Measurements from ENCODE around the gene OR6J1.
"Not testable (repeated sequence)": the region's sequence is repeated elsewhere in the genome, so short reads cannot be mapped to it uniquely, and the experiment has no call there.

Gene OR6J1

GRCh38 chr14:22644305-22644635, at the start of gene OR6J1:
TSS of gene OR6J1 (minus strand) at chr14:22644352. CDS start at chr14:22634811, 9,541 bp downstream.
- DNase-seq (ENCODE audit: low read depth in 3 of 3) = no peak

GRCh38 chr14:22692194-22692593, 48.0 kb upstream of the OR6J1 start:
- DNase-seq (ENCODE audit: low read depth in 3 of 3) = no peak

- no peak for DNase-seq (ENCODE audit: low read depth in 3 of 3)
Measured at GRCh38 chr14:22691171-22691570, 47.0 kb upstream of the OR6J1 start.

GRCh38 chr14:22689199-22689598, 45.0 kb upstream of the OR6J1 start:
- no peak for DNase-seq (ENCODE audit: low read depth in 3 of 3)

- DNase-seq (ENCODE audit: low read depth in 3 of 3) = not testable (repeated sequence)
Measured at GRCh38 chr14:22687969-22688368, 43.8 kb upstream of the OR6J1 start.

- DNase-seq (ENCODE audit: low read depth in 3 of 3) = not testable (repeated sequence)
Measured at GRCh38 chr14:22686176-22686611, 42.0 kb upstream of the OR6J1 start.

- DNase-seq (ENCODE audit: low read depth in 3 of 3) = no peak
Measured at GRCh38 chr14:22685467-22685866, 41.3 kb upstream of the OR6J1 start.

GRCh38 chr14:22683428-22683827, 39.3 kb upstream of the OR6J1 start:
- DNase-seq (ENCODE audit: low read depth in 3 of 3) = not testable (repeated sequence)

- no peak for DNase-seq (ENCODE audit: low read depth in 3 of 3)
Measured at GRCh38 chr14:22678221-22678620, 34.1 kb upstream of the OR6J1 start.

GRCh38 chr14:22677551-22677950, 33.4 kb upstream of the OR6J1 start:
- not testable (repeated sequence) for DNase-seq (ENCODE audit: low read depth in 3 of 3)

- DNase-seq (ENCODE audit: low read depth in 3 of 3) = no peak
Measured at GRCh38 chr14:22671622-22672021, 27.5 kb upstream of the OR6J1 start.

GRCh38 chr14:22668863-22669262, 24.7 kb upstream of the OR6J1 start:
- no peak for DNase-seq (ENCODE audit: low read depth in 3 of 3)

GRCh38 chr14:22668417-22668816, 24.3 kb upstream of the OR6J1 start:
- DNase-seq (ENCODE audit: low read depth in 3 of 3) = no peak

- no peak for DNase-seq (ENCODE audit: low read depth in 3 of 3)
Measured at GRCh38 chr14:22667881-22668280, 23.7 kb upstream of the OR6J1 start.

- no peak for DNase-seq (ENCODE audit: low read depth in 3 of 3)
Measured at GRCh38 chr14:22666203-22666893, 22.2 kb upstream of the OR6J1 start.

- no peak for DNase-seq (ENCODE audit: low read depth in 3 of 3)
Measured at GRCh38 chr14:22664261-22664660, 20.1 kb upstream of the OR6J1 start.

GRCh38 chr14:22660654-22661053, 16.5 kb upstream of the OR6J1 start:
- no peak for DNase-seq (ENCODE audit: low read depth in 3 of 3)

- no peak for DNase-seq (ENCODE audit: low read depth in 3 of 3)
Measured at GRCh38 chr14:22658946-22659345, 14.8 kb upstream of the OR6J1 start.

- DNase-seq (ENCODE audit: low read depth in 3 of 3) = no peak
Measured at GRCh38 chr14:22657861-22658260, 13.7 kb upstream of the OR6J1 start.

- DNase-seq (ENCODE audit: low read depth in 3 of 3) = no peak
Measured at GRCh38 chr14:22656945-22657731, 13.0 kb upstream of the OR6J1 start.

GRCh38 chr14:22656226-22656625, 12.1 kb upstream of the OR6J1 start:
- no peak for DNase-seq (ENCODE audit: low read depth in 3 of 3)

GRCh38 chr14:22653012-22653621, 9.0 kb upstream of the OR6J1 start:
- DNase-seq (ENCODE audit: low read depth in 3 of 3) = peak in 2 of 3 experiments; percentile 8 to 18

GRCh38 chr14:22651586-22651985, 7.4 kb upstream of the OR6J1 start:
- no peak for DNase-seq (ENCODE audit: low read depth in 3 of 3)
